Measurements from ENCODE around the gene SOD2. TPM values are rescaled to one million over a fixed set of nuclear protein-coding genes. Genes with fewer than 3 reads are reported as not detected.

SOD2 gene
- total and polyA plus RNA-seq, 2 of the 13 experiments (the other 11 are each of a cell fraction or from before 2014, with no cell fraction given) = 304 to 309 TPM

DNA sequence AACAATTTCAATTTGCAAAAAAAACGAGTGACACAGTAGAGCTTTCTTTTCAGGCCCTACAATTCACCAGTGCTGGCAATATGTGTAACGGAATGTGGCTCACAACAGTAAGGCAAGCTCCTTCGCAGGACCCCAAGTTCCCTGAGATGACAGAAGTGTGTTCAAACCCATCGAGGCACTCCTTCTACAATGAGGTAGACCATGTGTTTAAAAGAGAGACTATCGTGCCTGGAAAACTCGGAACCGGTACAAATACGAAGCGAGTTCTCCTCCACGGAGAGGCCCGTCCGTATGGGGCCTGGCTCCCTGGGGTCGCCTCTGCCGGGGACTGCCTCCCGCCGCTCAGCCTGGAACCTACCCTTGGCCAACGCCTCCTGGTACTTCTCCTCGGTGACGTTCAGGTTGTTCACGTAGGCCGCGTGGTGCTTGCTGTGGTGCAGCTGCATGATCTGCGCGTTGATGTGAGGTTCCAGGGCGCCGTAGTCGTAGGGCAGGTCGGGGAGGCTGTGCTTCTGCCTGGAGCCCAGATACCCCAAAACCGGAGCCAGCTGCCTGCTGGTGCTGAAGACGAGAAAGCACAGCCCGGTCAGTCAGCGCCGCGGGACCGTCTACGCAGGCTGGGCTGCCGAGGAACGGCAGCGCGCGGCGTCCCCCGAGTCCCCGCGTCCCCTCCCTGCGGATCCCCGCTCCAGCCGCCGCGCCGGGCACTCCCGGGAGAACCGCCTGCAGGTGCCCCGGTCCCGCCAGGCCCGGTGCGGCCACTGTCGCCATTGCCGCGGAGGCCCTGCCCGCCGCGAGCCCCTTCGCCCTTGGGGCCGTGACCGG, 526 bp downstream of the SOD2 start (continued):
- TF ChIP-seq, protein P1, sequence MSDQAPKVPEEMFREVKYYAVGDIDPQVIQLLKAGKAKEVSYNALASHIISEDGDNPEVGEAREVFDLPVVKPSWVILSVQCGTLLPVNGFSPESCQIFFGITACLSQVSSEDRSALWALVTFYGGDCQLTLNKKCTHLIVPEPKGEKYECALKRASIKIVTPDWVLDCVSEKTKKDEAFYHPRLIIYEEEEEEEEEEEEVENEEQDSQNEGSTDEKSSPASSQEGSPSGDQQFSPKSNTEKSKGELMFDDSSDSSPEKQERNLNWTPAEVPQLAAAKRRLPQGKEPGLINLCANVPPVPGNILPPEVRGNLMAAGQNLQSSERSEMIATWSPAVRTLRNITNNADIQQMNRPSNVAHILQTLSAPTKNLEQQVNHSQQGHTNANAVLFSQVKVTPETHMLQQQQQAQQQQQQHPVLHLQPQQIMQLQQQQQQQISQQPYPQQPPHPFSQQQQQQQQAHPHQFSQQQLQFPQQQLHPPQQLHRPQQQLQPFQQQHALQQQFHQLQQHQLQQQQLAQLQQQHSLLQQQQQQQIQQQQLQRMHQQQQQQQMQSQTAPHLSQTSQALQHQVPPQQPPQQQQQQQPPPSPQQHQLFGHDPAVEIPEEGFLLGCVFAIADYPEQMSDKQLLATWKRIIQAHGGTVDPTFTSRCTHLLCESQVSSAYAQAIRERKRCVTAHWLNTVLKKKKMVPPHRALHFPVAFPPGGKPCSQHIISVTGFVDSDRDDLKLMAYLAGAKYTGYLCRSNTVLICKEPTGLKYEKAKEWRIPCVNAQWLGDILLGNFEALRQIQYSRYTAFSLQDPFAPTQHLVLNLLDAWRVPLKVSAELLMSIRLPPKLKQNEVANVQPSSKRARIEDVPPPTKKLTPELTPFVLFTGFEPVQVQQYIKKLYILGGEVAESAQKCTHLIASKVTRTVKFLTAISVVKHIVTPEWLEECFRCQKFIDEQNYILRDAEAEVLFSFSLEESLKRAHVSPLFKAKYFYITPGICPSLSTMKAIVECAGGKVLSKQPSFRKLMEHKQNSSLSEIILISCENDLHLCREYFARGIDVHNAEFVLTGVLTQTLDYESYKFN (CRISPR knock-in tag; conservative IDR thresholded peaks at IDR 0.05) = no peak
- TF ChIP-seq, protein P2, sequence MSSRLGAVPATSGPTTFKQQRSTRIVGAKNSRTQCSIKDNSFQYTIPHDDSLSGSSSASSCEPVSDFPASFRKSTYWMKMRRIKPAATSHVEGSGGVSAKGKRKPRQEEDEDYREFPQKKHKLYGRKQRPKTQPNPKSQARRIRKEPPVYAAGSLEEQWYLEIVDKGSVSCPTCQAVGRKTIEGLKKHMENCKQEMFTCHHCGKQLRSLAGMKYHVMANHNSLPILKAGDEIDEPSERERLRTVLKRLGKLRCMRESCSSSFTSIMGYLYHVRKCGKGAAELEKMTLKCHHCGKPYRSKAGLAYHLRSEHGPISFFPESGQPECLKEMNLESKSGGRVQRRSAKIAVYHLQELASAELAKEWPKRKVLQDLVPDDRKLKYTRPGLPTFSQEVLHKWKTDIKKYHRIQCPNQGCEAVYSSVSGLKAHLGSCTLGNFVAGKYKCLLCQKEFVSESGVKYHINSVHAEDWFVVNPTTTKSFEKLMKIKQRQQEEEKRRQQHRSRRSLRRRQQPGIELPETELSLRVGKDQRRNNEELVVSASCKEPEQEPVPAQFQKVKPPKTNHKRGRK (CRISPR knock-in tag; IDR thresholded peaks at IDR 0.05) = no peak
- TF ChIP-seq ARID2 (CRISPR knock-in tag; IDR thresholded peaks at IDR 0.05; ENCODE audit: borderline replicate concordance) = peak; percentile 79; the same call in 1 of the 2 replicates
- no peak for TF ChIP-seq ZC3H13 (CRISPR knock-in tag; IDR thresholded peaks at IDR 0.05)
- TF ChIP-seq, protein P3, sequence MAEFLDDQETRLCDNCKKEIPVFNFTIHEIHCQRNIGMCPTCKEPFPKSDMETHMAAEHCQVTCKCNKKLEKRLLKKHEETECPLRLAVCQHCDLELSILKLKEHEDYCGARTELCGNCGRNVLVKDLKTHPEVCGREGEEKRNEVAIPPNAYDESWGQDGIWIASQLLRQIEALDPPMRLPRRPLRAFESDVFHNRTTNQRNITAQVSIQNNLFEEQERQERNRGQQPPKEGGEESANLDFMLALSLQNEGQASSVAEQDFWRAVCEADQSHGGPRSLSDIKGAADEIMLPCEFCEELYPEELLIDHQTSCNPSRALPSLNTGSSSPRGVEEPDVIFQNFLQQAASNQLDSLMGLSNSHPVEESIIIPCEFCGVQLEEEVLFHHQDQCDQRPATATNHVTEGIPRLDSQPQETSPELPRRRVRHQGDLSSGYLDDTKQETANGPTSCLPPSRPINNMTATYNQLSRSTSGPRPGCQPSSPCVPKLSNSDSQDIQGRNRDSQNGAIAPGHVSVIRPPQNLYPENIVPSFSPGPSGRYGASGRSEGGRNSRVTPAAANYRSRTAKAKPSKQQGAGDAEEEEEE (CRISPR knock-in tag; IDR thresholded peaks at IDR 0.05; ENCODE audit: borderline replicate concordance) = no peak; the same call in 1 of the 2 replicates
- TF ChIP-seq SALL2 (CRISPR knock-in tag; IDR thresholded peaks at IDR 0.05) = no peak
- TF ChIP-seq ZNF703 (CRISPR knock-in tag; IDR thresholded peaks at IDR 0.05; ENCODE audit: borderline replicate concordance) = no peak
- TF ChIP-seq NFE2L2 (IDR thresholded peaks at IDR 0.05; ENCODE audit: low read length) = no peak
- TF ChIP-seq, protein P4, sequence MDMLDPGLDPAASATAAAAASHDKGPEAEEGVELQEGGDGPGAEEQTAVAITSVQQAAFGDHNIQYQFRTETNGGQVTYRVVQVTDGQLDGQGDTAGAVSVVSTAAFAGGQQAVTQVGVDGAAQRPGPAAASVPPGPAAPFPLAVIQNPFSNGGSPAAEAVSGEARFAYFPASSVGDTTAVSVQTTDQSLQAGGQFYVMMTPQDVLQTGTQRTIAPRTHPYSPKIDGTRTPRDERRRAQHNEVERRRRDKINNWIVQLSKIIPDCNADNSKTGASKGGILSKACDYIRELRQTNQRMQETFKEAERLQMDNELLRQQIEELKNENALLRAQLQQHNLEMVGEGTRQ (IDR thresholded peaks at IDR 0.05; ENCODE audit: low read depth, low read length) = no peak
- TF ChIP-seq, protein P4 (CRISPR knock-in tag; IDR thresholded peaks at IDR 0.05; ENCODE audit: borderline replicate concordance) = no peak
- TF ChIP-seq IRF2 (CRISPR knock-in tag; IDR thresholded peaks at IDR 0.05) = no peak
- no peak for TF ChIP-seq ZNF460 (CRISPR knock-in tag; IDR thresholded peaks at IDR 0.05; ENCODE audit: borderline replicate concordance)
- no peak for TF ChIP-seq CEBPB (IDR thresholded peaks at IDR 0.05; ENCODE audit: borderline replicate concordance, low read depth, low read length)
- no peak for TF ChIP-seq HOXA9 (CRISPR knock-in tag; IDR thresholded peaks at IDR 0.05; ENCODE audit: borderline replicate concordance)
- TF ChIP-seq EEA1 (CRISPR knock-in tag; IDR thresholded peaks at IDR 0.05; ENCODE audit: borderline replicate concordance) = 0 out of 2 replicates have a peak, but pooled peaks have one; percentile 6
- 0 out of 2 replicates have a peak, but pooled peaks have one; percentile 8 for TF ChIP-seq ZNF768 (CRISPR knock-in tag; IDR thresholded peaks at IDR 0.05)
